ENCODE data around the gene TRAF7. TPM values are rescaled to one million over a fixed set of nuclear protein-coding genes. Genes with fewer than 3 reads are reported as not detected.
"Not testable (repeated sequence)": the region's sequence is repeated elsewhere in the genome, so short reads cannot be mapped to it uniquely, and the experiment has no call there.

The TRAF7 gene
- total RNA-seq, 1 experiment from 2014 or later = 160 TPM

- H3K36me3 ChIP-seq (ENCODE audit: control insufficient read depth in 1 of 2, insufficient read depth in 2 of 2, low read length in 2 of 2); H2AFZ ChIP-seq (ENCODE audit: low read depth, low read length, poor library complexity, severe bottlenecking); H3K9me3 ChIP-seq (ENCODE audit: control insufficient read depth in 1 of 2, insufficient read depth in 1 of 2, low read depth in 1 of 2, low read length in 2 of 2); H3K27ac ChIP-seq (ENCODE audit: low read depth, low read length); H3K4me1 ChIP-seq (ENCODE audit: control insufficient read depth in 1 of 2, insufficient read depth in 2 of 2, low read length in 2 of 2); H3K4me3 ChIP-seq (replicated peaks in 1 of 2; ENCODE audit: low read depth in 1 of 2, low read length in 2 of 2); H3K4me2 ChIP-seq (ENCODE audit: low read length); POLR2A ChIA-PET; H3K9ac ChIP-seq (ENCODE audit: low read length); intact Hi-C loops (cut with micrococcal nuclease); H3K9me2 ChIP-seq (ENCODE audit: insufficient read depth); H3K27me3 ChIP-seq (ENCODE audit: insufficient read depth, low read length); H3K79me2 ChIP-seq (ENCODE audit: insufficient read depth, low read length); H4K20me1 ChIP-seq (ENCODE audit: insufficient read depth); RAD21 ChIA-PET (ENCODE audit: low non-redundant PET in 1 of 2, low total read pairs in 2 of 2, uncharacterized antibody in 2 of 2, unreplicated experiment in 2 of 2); DNase-seq (ENCODE audit: low read depth, low spot score); CTCF ChIA-PET; ATAC-seq; BruUV-seq (replicated peaks): not testable (repeated sequence)
These were observed 44.6 kb upstream of the TRAF7 start for GRCh38 chr16:2111009-2111353.

- H3K9me3 ChIP-seq (ENCODE audit: control insufficient read depth in 1 of 2, insufficient read depth in 1 of 2, low read depth in 1 of 2, low read length in 2 of 2); BruUV-seq (replicated peaks); H3K4me2 ChIP-seq (ENCODE audit: low read length); intact Hi-C loops (cut with micrococcal nuclease); H3K9me2 ChIP-seq (ENCODE audit: insufficient read depth); H3K27ac ChIP-seq (ENCODE audit: low read depth, low read length); H3K4me3 ChIP-seq (replicated peaks in 1 of 2; ENCODE audit: low read depth in 1 of 2, low read length in 2 of 2); H3K36me3 ChIP-seq (ENCODE audit: control insufficient read depth in 1 of 2, insufficient read depth in 2 of 2, low read length in 2 of 2); H3K9ac ChIP-seq (ENCODE audit: low read length); ATAC-seq; H2AFZ ChIP-seq (ENCODE audit: low read depth, low read length, poor library complexity, severe bottlenecking); DNase-seq (ENCODE audit: low read depth, low spot score); H4K20me1 ChIP-seq (ENCODE audit: insufficient read depth); H3K4me1 ChIP-seq (ENCODE audit: control insufficient read depth in 1 of 2, insufficient read depth in 2 of 2, low read length in 2 of 2); H3K79me2 ChIP-seq (ENCODE audit: insufficient read depth, low read length); POLR2A ChIA-PET; CTCF ChIA-PET; RAD21 ChIA-PET (ENCODE audit: low non-redundant PET in 1 of 2, low total read pairs in 2 of 2, uncharacterized antibody in 2 of 2, unreplicated experiment in 2 of 2); H3K27me3 ChIP-seq (ENCODE audit: insufficient read depth, low read length): not testable (repeated sequence)
These were observed 43.9 kb upstream of the TRAF7 start for GRCh38 chr16:2111412-2112335.

GRCh38 chr16:2112539-2113106 lies 43.0 kb upstream of the TRAF7 start:
- POLR2A ChIA-PET; H3K9ac ChIP-seq (ENCODE audit: low read length); BruUV-seq (replicated peaks); H3K79me2 ChIP-seq (ENCODE audit: insufficient read depth, low read length); CTCF ChIA-PET; DNase-seq (ENCODE audit: low read depth, low spot score); H3K9me3 ChIP-seq (ENCODE audit: control insufficient read depth in 1 of 2, insufficient read depth in 1 of 2, low read depth in 1 of 2, low read length in 2 of 2); H3K4me2 ChIP-seq (ENCODE audit: low read length); RAD21 ChIA-PET (ENCODE audit: low non-redundant PET in 1 of 2, low total read pairs in 2 of 2, uncharacterized antibody in 2 of 2, unreplicated experiment in 2 of 2); H3K36me3 ChIP-seq (ENCODE audit: control insufficient read depth in 1 of 2, insufficient read depth in 2 of 2, low read length in 2 of 2); ATAC-seq; H4K20me1 ChIP-seq (ENCODE audit: insufficient read depth); intact Hi-C loops (cut with micrococcal nuclease); H3K27ac ChIP-seq (ENCODE audit: low read depth, low read length); H3K4me1 ChIP-seq (ENCODE audit: control insufficient read depth in 1 of 2, insufficient read depth in 2 of 2, low read length in 2 of 2); H3K4me3 ChIP-seq (replicated peaks in 1 of 2; ENCODE audit: low read depth in 1 of 2, low read length in 2 of 2); H3K9me2 ChIP-seq (ENCODE audit: insufficient read depth); H2AFZ ChIP-seq (ENCODE audit: low read depth, low read length, poor library complexity, severe bottlenecking); H3K27me3 ChIP-seq (ENCODE audit: insufficient read depth, low read length): not testable (repeated sequence)

- H3K27me3 ChIP-seq (ENCODE audit: insufficient read depth, low read length); intact Hi-C loops (cut with micrococcal nuclease); BruUV-seq (replicated peaks); H3K4me1 ChIP-seq (ENCODE audit: control insufficient read depth in 1 of 2, insufficient read depth in 2 of 2, low read length in 2 of 2); H3K9me2 ChIP-seq (ENCODE audit: insufficient read depth); H3K9ac ChIP-seq (ENCODE audit: low read length); DNase-seq (ENCODE audit: low read depth, low spot score); RAD21 ChIA-PET (ENCODE audit: low non-redundant PET in 1 of 2, low total read pairs in 2 of 2, uncharacterized antibody in 2 of 2, unreplicated experiment in 2 of 2); H3K36me3 ChIP-seq (ENCODE audit: control insufficient read depth in 1 of 2, insufficient read depth in 2 of 2, low read length in 2 of 2); ATAC-seq; H3K27ac ChIP-seq (ENCODE audit: low read depth, low read length); H3K4me3 ChIP-seq (replicated peaks in 1 of 2; ENCODE audit: low read depth in 1 of 2, low read length in 2 of 2); POLR2A ChIA-PET; H3K9me3 ChIP-seq (ENCODE audit: control insufficient read depth in 1 of 2, insufficient read depth in 1 of 2, low read depth in 1 of 2, low read length in 2 of 2); H4K20me1 ChIP-seq (ENCODE audit: insufficient read depth); H3K4me2 ChIP-seq (ENCODE audit: low read length); CTCF ChIA-PET; H3K79me2 ChIP-seq (ENCODE audit: insufficient read depth, low read length); H2AFZ ChIP-seq (ENCODE audit: low read depth, low read length, poor library complexity, severe bottlenecking): not testable (repeated sequence)
These were observed 41.4 kb upstream of the TRAF7 start for GRCh38 chr16:2114225-2114624.
